Kidney (tissue), 14 donors: ENCODE results near the gene SNX1. TPM values are rescaled to one million over a fixed set of nuclear protein-coding genes. Genes with fewer than 3 reads are reported as not detected.
A peak's percentile ranks its signal among the peaks of the same experiment; 100 is the strongest.

Source experiments
- DNase-seq, 5 donors: peaks; one replicate each; pipeline ENCODE4 v3.0.0-alpha.2; 2013 to 2020
- FAIRE-seq: peaks from 2 replicates; lab custom pipeline; 2012; peaks lifted over from hg19 to GRCh38; lab: Jason Lieb, UNC
- H3K27ac ChIP-seq, 2 donors: one replicate each; pipeline ENCODE4 v1.7.0; 2013; ENCODE audit warnings: low read depth in 2 of 2, low read length in 2 of 2, inconsistent platforms in 1 of 2
- H3K27me3 ChIP-seq: one replicate; pipeline ENCODE4 v1.7.1; 2013; ENCODE audit warnings: low read length, inconsistent platforms; ENCODE audit not compliant: control insufficient read depth, insufficient read depth
- H3K36me3 ChIP-seq, 3 donors: one replicate each; pipeline versions ENCODE4 v1.7.0 to v1.7.1; 2013; ENCODE audit warnings: low read length in 3 of 3, control low read depth in 1 of 3, inconsistent platforms in 1 of 3; ENCODE audit not compliant: insufficient read depth in 3 of 3, control insufficient read depth in 2 of 3
- H3K4me1 ChIP-seq, 3 donors: one replicate each; pipeline versions ENCODE4 v1.7.0 to v1.7.1; 2013; ENCODE audit warnings: low read length in 3 of 3, inconsistent platforms in 1 of 3, low read depth in 1 of 3; ENCODE audit not compliant: control insufficient read depth in 2 of 3, insufficient read depth in 2 of 3
- H3K4me3 ChIP-seq, 3 donors: one replicate each; pipeline versions ENCODE4 v1.7.0 to v1.8.1; 2013; ENCODE audit warnings: low read length in 3 of 3, control low read depth in 1 of 3, inconsistent platforms in 1 of 3
- H3K9ac ChIP-seq, 3 donors: one replicate each; pipeline versions ENCODE4 v1.7.0 to v1.7.1; 2013; ENCODE audit warnings: low read length in 3 of 3, control low read depth in 1 of 3, inconsistent platforms in 1 of 3
- H3K9me3 ChIP-seq, 3 donors: one replicate each; pipeline versions ENCODE4 v1.7.0 to v1.7.1; 2013; ENCODE audit warnings: low read length in 3 of 3, control low read depth in 1 of 3, inconsistent platforms in 1 of 3; ENCODE audit not compliant: control insufficient read depth in 2 of 3, insufficient read depth in 1 of 3
- CTCF ChIP-seq: IDR thresholded peaks from 3 replicates; pipeline ENCODE4 v1.5.1; 2012; ENCODE audit warnings: mild to moderate bottlenecking, moderate library complexity, borderline replicate concordance; ENCODE audit not compliant: insufficient read depth; ENCODE audit errors: extremely low read depth
- intact Hi-C: fragments of 100-400 bp; cut with DNase I; formaldehyde crosslinking; loops from one replicate; pipeline ENCODE4 v1.11.1; 2022
- polyA plus RNA-seq: library from polyadenylated mRNA; stranded (reverse); fragments of 350-450 nt; fragmentation: Illumina TruSeq; extraction: RNeasy Lipid Tissue Mini Kit (QIAGEN cat#74804); gene quantifications from one replicate; pipeline ENCODE4 v1.2.3, GENCODE V29; 2014; ENCODE audit warnings: low read depth, low replicate concordance; ENCODE audit not compliant: insufficient read depth
- total RNA-seq: library from RNA; stranded (reverse); fragmentation: NEBNext Ultra II Directional; extraction: Animal tissue kit (Norgen Biotek cat#: 25700); gene quantifications from one replicate; pipeline ENCODE4 v1.2.1, GENCODE V29; 2021
- donor health status: control.
- donor health status: control.
- donor health status: control.
- donor health status: control.
- donor health status: control.
- donor health status: DM: yes; HTN: yes; CAD: no.
- donor health status: Normal renal cell carcinoma (clear cell type).

The SNX1 gene
- total and polyA plus RNA-seq, 2 donors from 2014 or later, result 81.2 to 148 TPM

GRCh38 chr15:64138331-64138941, 42.7 kb downstream of the SNX1 start:
- H3K4me3 ChIP-seq, result no peak overlapping the region
- FAIRE-seq (no peak), DNase-seq (peak in 1 of 5 donors; percentile 28)
- intact Hi-C loops, result no loop called here
- no peak overlapping the region for H3K27ac ChIP-seq
- H3K36me3 ChIP-seq, result peaks cover 0 to 39% (median 35%) of the 10 kb centered on the region in 3 donors
- TF ChIP-seq CTCF, result no peak
- H3K9me3 ChIP-seq, result no peaks in the 10 kb centered on the region
- no peaks in the 10 kb centered on the region for H3K27me3 ChIP-seq
- no peak overlapping the region for H3K9ac ChIP-seq
- no peaks in the 10 kb centered on the region for H3K4me1 ChIP-seq

- H3K27me3 ChIP-seq, result no peaks in the 10 kb centered on the region
- peaks cover 0 to 23% (median 16%) of the 10 kb centered on the region in 3 donors for H3K36me3 ChIP-seq
- H3K9me3 ChIP-seq, result no peaks in the 10 kb centered on the region
- H3K4me1 ChIP-seq, result no peaks in the 10 kb centered on the region
- no peak overlapping the region for H3K9ac ChIP-seq
- intact Hi-C loops, result no loop called here
- TF ChIP-seq CTCF, result no peak
- no peak for FAIRE-seq
- no peak overlapping the region for H3K27ac ChIP-seq
- no peak overlapping the region for H3K4me3 ChIP-seq
- no peak for DNase-seq
Measured at GRCh38 chr15:64141798-64142512, 46.2 kb downstream of the SNX1 start.

- Histone ChIP-seq H3K4me3 (no peak overlapping the region), H3K27ac (no peak overlapping the region), H3K9me3 (no peaks in the 10 kb centered on the region), H3K9ac (no peak overlapping the region), H3K36me3 (peaks cover 0 to 18% (median 9%) of the 10 kb centered on the region in 3 donors), H3K27me3 (no peaks in the 10 kb centered on the region), H3K4me1 (no peaks in the 10 kb centered on the region)
- TF ChIP-seq CTCF, result no peak
- FAIRE-seq (no peak), DNase-seq (no peak)
- intact Hi-C loops, result no loop called here
Measured at GRCh38 chr15:64143276-64143675, 47.5 kb downstream of the SNX1 start.
